ENCODE data around the gene RNF149. TPM values are rescaled to one million over a fixed set of nuclear protein-coding genes. Genes with fewer than 3 reads are reported as not detected.
A peak's percentile ranks its signal among the peaks of the same experiment; 100 is the strongest.
"Not testable (repeated sequence)": the region's sequence is repeated elsewhere in the genome, so short reads cannot be mapped to it uniquely, and the experiment has no call there.

RNF149 gene
- total RNA-seq, 1 experiment from 2014 or later: 96.8 TPM

- intact Hi-C loops (cut with micrococcal nuclease; ENCODE audit: unreplicated experiment): loop anchor here (1.0 to 2.0 kb wide), 5 partner anchors 8 to 240 kb away; no protein-coding TSS in a partner anchor
- peaks cover 27% of the 10 kb centered on the region for H3K4me1 ChIP-seq
- peak; percentile 99 to 100 for DNase-seq
- no peaks in the 10 kb centered on the region for H3K9me3 ChIP-seq
- Mint-ChIP-seq H3K27me3 (ENCODE audit: insufficient read depth, unreplicated experiment) (no peaks in the 10 kb centered on the region), H3K4me3 (ENCODE audit: unreplicated experiment) (peak within 1 kb of the TSS; percentile 94), H3K4me1 (ENCODE audit: low read depth, unreplicated experiment) (peaks cover 43% of the 10 kb centered on the region), H3K27ac (ENCODE audit: unreplicated experiment) (peak within 1 kb of the TSS; percentile 83), H3K36me3 (ENCODE audit: insufficient read depth, unreplicated experiment) (peaks cover 47% of the 10 kb centered on the region), H3K9me3 (ENCODE audit: unreplicated experiment) (peaks cover 15% of the 10 kb centered on the region)
- BruUV-seq (replicated peaks): no TSS peak
- POLR2A ChIA-PET: interaction anchor here (0.7 to 1.7 kb wide), 7 partner anchors 12 to 77 kb away, joined by 3 to 14 read pairs (median 5); partner anchors contain the start of gene RNF149
- no peak for TF ChIP-seq CTCF (IDR thresholded peaks at IDR 0.05; ENCODE audit: insufficient read depth in 1 of 2, low read depth in 1 of 2, low read length in 1 of 2, severe bottlenecking in 1 of 2, unreplicated experiment in 1 of 2)
- no peaks in the 10 kb centered on the region for H3K27me3 ChIP-seq (replicated peaks; ENCODE audit: control insufficient read depth, insufficient read depth, low read length)
- CTCF ChIA-PET: interaction anchor here (0.6 to 2.3 kb wide), 15 partner anchors 8 to 502 kb away, joined by 3 to 25 read pairs (median 4); no protein-coding TSS in a partner anchor
- H3K4me3 ChIP-seq (ENCODE audit: low read depth, low read length): peak within 1 kb of the TSS; percentile 66
- H3K36me3 ChIP-seq (ENCODE audit: control insufficient read depth, insufficient read depth, low read length): peaks cover 1% of the 10 kb centered on the region; the same call in 1 of the 2 replicates
Observed at GRCh38 chr2:101252408-101253012, 56.0 kb downstream of the RNF149 start, which contains the start of gene CNOT11. TSS of gene CNOT11 (plus strand) at chr2:101252886. CDS start at chr2:101252965, 79 bp downstream.

- Mint-ChIP-seq H3K36me3 (ENCODE audit: insufficient read depth, unreplicated experiment) (peaks cover 41% of the 10 kb centered on the region), H3K27ac (ENCODE audit: unreplicated experiment) (peak overlapping the region; percentile 83), H3K4me3 (ENCODE audit: unreplicated experiment) (peak overlapping the region; percentile 94), H3K27me3 (ENCODE audit: insufficient read depth, unreplicated experiment) (no peaks in the 10 kb centered on the region), H3K9me3 (ENCODE audit: unreplicated experiment) (peaks cover 15% of the 10 kb centered on the region), H3K4me1 (ENCODE audit: low read depth, unreplicated experiment) (peaks cover 43% of the 10 kb centered on the region)
- peaks cover 30% of the 10 kb centered on the region for H3K4me1 ChIP-seq
- DNase-seq: peak; percentile 77 to 82
- BruUV-seq (replicated peaks): TSS peak; percentile 78
- H3K4me3 ChIP-seq (ENCODE audit: low read depth, low read length): peak overlapping the region; percentile 66
- ChIA-PET POLR2A (interaction anchor here (0.7 to 1.3 kb wide), 4 partner anchors 12 to 76 kb away, joined by 3 to 14 read pairs (median 6); partner anchors contain the start of gene RNF149), CTCF (interaction anchor here (0.6 to 2.3 kb wide), 14 partner anchors 11 to 239 kb away, joined by 3 to 25 read pairs (median 4); no protein-coding TSS in a partner anchor)
- peaks cover 1% of the 10 kb centered on the region; the same call in 1 of the 2 replicates for H3K36me3 ChIP-seq (ENCODE audit: control insufficient read depth, insufficient read depth, low read length)
- no peaks in the 10 kb centered on the region for H3K9me3 ChIP-seq
- intact Hi-C loops (cut with micrococcal nuclease; ENCODE audit: unreplicated experiment): loop anchor here (1.0 to 2.0 kb wide), 7 partner anchors 8 to 239 kb away; partner anchors contain the start of gene TBC1D8
- peak; percentile 76 to 80 for TF ChIP-seq CTCF (IDR thresholded peaks at IDR 0.05; ENCODE audit: insufficient read depth in 1 of 2, low read depth in 1 of 2, low read length in 1 of 2, severe bottlenecking in 1 of 2, unreplicated experiment in 1 of 2)
- H3K27me3 ChIP-seq (replicated peaks; ENCODE audit: control insufficient read depth, insufficient read depth, low read length): no peaks in the 10 kb centered on the region
Observed at GRCh38 chr2:101251844-101252407, 56.6 kb downstream of the RNF149 start.

GRCh38 chr2:101251246-101251781 is 57.2 kb downstream of the RNF149 start:
- H3K27me3 Mint-ChIP-seq (ENCODE audit: insufficient read depth, unreplicated experiment); BruUV-seq (replicated peaks); H3K36me3 ChIP-seq (ENCODE audit: control insufficient read depth, insufficient read depth, low read length); DNase-seq; H3K9me3 ChIP-seq; H3K27ac Mint-ChIP-seq (ENCODE audit: unreplicated experiment); H3K27me3 ChIP-seq (replicated peaks; ENCODE audit: control insufficient read depth, insufficient read depth, low read length): not testable (repeated sequence)
- Histone ChIP-seq H3K4me1 (peaks cover 32% of the 10 kb centered on the region), H3K4me3 (ENCODE audit: low read depth, low read length) (peak overlapping the region; percentile 66)
- ChIA-PET CTCF (interaction anchor here (0.9 to 2.3 kb wide), 3 partner anchors 11 to 239 kb away, joined by 5 to 25 read pairs (median 6); no protein-coding TSS in a partner anchor), POLR2A (interaction anchor here (1.0 to 1.1 kb wide), 2 partner anchors 12 to 75 kb away, joined by 3 to 14 read pairs; no protein-coding TSS in a partner anchor)
- peaks cover 15% of the 10 kb centered on the region for H3K9me3 Mint-ChIP-seq (ENCODE audit: unreplicated experiment)
- H3K36me3 Mint-ChIP-seq (ENCODE audit: insufficient read depth, unreplicated experiment): peaks cover 35% of the 10 kb centered on the region
- peak overlapping the region; percentile 94 for H3K4me3 Mint-ChIP-seq (ENCODE audit: unreplicated experiment)
- peaks cover 37% of the 10 kb centered on the region for H3K4me1 Mint-ChIP-seq (ENCODE audit: low read depth, unreplicated experiment)
- intact Hi-C loops (cut with micrococcal nuclease; ENCODE audit: unreplicated experiment): loop anchor here (1.0 kb wide), 2 partner anchors 100 to 215 kb away; partner anchors contain the start of gene TBC1D8
